ENCODE measurements around the gene G6PC3. TPM values are rescaled to one million over a fixed set of nuclear protein-coding genes. Genes with fewer than 3 reads are reported as not detected.
"Not testable (repeated sequence)": the region's sequence is repeated elsewhere in the genome, so short reads cannot be mapped to it uniquely, and the experiment has no call there.

Gene G6PC3
- total RNA-seq, 1 donor from 2014 or later = 33.3 TPM

DNA sequence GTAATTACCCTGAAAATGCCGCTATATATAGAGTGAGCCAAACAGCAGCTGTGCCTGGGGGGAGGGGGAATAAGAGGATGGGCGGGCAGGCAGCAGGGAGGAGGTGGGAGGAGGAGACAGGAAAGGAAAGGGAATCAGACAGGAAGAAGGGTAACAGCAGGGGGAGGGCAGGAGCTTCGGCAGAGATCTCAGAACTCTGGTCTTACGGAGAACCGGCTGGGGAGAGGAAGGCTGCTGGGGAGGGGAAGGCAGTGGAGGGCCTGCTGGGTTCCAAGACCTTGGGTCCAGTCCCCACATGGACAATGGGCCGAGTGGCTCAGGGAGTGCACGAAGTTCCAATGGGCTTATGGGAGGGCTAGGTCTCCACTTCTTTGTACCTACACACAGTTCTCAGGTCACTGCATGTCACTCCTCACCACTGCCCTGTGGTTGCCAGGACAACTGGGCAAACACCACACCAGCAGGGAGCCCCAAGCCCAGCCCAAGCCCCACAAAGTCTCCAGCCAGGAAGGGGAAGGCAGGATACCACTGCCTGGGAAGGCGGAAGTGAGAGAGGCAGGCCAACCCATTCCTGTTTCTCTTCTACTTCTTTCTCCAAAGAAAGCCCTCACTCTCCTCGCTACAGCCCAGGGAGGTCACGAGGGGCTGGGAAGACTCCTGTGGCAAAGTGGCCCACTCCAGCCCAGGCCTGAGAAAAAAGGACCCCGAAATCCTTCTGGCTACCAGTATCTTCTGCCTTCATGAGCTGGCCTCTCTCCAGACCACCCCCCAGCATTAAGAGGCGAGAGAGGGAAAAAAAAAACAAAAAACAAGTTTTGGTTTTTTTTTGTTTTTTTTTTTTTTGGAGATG, 25.3 kb downstream of the G6PC3 start:
- no peaks in the 10 kb centered on the region for H3K9me3 Mint-ChIP-seq
- peaks cover 2% of the 10 kb centered on the region for H3K36me3 Mint-ChIP-seq (ENCODE audit: low read depth)
- peak overlapping the region; percentile 66 for H3K27ac Mint-ChIP-seq
- H3K27me3 Mint-ChIP-seq = no peaks in the 10 kb centered on the region
- intact Hi-C loops (cut with micrococcal nuclease) = no loop called here
- no peak for DNase-seq
- peak overlapping the region; percentile 40 for H3K4me3 Mint-ChIP-seq
- peaks cover 10% of the 10 kb centered on the region for H3K4me1 Mint-ChIP-seq

DNA sequence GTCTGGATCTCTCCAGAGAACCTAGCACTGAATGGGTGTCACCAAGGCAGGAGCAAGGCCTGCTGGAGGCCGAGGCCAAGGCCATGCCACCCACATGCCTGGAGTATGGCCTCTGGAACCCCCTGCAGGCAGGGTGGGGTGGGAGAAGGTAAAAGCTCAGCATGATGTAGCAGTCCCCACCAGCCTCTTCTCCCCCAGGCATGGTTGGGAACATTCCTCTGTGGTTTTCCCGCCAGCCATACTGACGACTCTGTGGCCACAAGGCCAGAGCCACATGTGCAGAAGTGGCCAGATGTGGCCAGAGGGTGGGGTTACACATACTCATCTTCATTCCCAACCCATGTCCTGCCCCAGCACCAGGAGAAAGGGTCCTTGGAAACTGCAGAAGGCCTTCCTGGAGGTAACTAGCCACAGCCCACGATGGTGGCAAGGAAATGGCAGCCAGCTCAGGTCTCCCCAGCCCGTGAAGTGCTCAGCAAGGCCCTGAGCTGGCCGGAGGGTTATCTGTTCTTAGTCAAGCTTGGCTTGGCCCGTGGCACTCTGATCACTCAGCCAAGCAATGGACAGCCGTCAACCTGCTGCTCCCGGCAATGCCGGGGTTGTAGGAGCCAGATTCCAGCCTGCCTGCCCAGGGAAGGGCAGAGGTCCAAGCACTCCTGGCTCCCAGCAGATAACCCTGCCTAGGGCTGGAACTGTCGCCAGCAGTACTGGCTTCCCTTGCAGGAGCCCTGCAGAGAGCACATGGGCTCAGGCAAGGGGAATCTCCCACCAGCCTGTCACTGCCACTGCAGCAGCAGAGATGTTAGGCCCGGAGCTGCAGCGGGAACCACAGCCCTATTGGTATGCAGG, 26.8 kb downstream of the G6PC3 start:
- H3K27ac Mint-ChIP-seq = no peak overlapping the region
- peaks cover 10% of the 10 kb centered on the region for H3K4me1 Mint-ChIP-seq
- DNase-seq = no peak
- intact Hi-C loops (cut with micrococcal nuclease) = no loop called here
- H3K36me3 Mint-ChIP-seq (ENCODE audit: low read depth) = no peaks in the 10 kb centered on the region
- no peaks in the 10 kb centered on the region for H3K9me3 Mint-ChIP-seq
- no peaks in the 10 kb centered on the region for H3K27me3 Mint-ChIP-seq
- no peak overlapping the region for H3K4me3 Mint-ChIP-seq

DNA sequence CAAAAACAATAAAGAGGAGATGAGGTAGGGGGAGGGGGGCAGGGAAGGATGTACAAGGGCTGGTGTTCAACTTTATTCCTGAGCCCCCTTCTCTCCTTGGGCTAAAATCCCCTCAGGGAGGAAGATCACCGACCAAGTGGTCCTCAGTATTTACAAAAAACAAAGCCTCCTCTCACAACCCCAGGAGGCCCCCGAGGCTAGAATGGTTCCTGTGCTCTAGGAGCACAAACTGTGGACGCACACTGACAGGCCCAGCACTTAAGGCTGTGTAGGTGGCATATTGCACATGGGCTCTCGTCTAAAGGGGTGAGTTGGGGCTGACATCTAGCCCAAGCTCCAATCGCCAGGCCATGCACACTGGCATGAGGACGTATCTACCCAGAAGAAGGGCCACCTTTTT, 31.3 kb downstream of the G6PC3 start:
- not testable (repeated sequence) for H3K27me3 Mint-ChIP-seq

DNA sequence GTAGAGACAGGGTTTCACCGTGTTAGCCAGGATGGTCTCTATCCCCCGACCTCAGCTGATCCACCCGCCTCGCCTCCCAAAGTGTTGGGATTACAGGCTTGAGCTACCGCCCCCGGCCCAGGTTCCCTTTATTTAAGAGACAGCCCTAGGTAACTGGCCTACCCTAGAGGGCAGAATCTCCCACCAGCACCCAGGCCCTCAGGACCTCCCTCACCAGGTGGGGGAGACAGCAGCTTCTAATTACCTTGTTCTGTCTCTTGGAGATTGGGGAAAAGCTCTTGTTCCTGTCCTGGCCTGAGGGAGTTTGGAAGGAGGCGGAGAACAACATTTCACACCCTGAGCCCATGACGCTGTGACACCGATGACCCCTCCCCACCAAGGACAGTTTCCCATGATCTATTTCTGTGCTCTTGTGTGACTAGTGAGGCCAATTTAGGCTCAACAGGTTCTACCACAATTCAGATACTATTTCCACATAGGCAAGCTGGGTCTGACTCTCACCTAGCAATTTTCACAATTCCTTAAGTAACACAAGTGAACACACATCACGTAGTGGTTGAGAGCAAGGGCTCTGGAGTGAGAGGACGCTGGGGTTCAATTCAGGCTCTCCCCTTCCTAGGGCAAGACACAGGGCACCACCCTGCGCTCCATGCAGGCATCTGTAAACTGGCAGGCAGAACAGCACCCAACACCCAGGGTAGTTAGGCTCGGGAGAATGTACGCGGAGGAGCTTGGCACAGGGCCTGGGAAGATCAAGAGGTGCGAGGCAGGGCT, 32.5 kb downstream of the G6PC3 start:
- Mint-ChIP-seq H3K27ac (no peak overlapping the region), H3K27me3 (no peaks in the 10 kb centered on the region), H3K36me3 (ENCODE audit: low read depth) (no peaks in the 10 kb centered on the region), H3K4me1 (peaks cover 2% of the 10 kb centered on the region), H3K9me3 (no peaks in the 10 kb centered on the region), H3K4me3 (no peak overlapping the region)
- no peak for DNase-seq
- intact Hi-C loops (cut with micrococcal nuclease) = no loop called here

More for the DNA sequence above, 31.3 kb downstream of the G6PC3 start:
- H3K4me3 Mint-ChIP-seq; H3K36me3 Mint-ChIP-seq (ENCODE audit: low read depth); DNase-seq; H3K9me3 Mint-ChIP-seq; H3K4me1 Mint-ChIP-seq; H3K27ac Mint-ChIP-seq; intact Hi-C loops (cut with micrococcal nuclease): not testable (repeated sequence)

DNA sequence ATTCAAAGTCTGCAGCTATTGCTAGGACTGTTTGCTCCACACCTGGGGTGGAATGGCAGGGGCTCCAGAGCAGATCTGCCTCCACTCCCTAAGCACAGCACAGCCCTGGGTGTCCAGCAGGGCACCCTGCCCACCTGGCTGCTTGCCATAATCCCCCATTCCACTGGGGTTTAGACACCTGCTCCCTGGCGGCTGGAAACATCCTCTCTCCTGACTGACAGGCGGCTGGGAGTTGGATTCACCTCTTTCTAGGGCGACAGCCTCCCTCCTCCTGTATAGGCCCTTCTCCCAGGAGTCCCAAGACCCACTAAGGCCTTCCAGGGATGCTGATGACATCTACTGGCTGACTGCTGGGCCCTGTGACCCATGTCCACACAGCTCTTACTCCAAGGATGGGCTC, 34.9 kb downstream of the G6PC3 start:
- intact Hi-C loops (cut with micrococcal nuclease) = no loop called here
- DNase-seq = no peak
- Mint-ChIP-seq H3K27me3 (no peaks in the 10 kb centered on the region), H3K36me3 (ENCODE audit: low read depth) (no peaks in the 10 kb centered on the region), H3K27ac (no peak overlapping the region), H3K4me3 (no peak overlapping the region), H3K9me3 (no peaks in the 10 kb centered on the region), H3K4me1 (no peaks in the 10 kb centered on the region)

DNA sequence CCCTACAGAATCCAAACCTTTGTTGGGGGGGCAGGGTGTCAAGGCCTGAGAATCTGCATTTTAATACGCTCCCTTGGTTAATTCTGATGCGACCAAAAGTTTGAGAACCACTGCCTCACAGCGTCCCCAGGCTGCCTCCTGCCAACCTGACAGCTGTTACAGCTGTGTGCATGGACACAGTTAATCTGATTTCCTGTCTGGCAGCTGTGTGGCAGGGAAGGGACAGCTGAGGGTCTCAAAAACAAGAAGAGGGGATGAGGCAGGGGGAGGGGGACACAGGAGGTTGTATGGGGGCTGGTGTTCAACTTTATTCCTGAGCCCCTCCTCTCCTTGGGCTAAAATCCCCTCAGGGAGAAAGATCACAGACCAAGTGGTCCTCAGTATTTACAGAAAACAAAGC, 35.4 kb downstream of the G6PC3 start:
- Mint-ChIP-seq H3K27me3 (no peaks in the 10 kb centered on the region), H3K9me3 (no peaks in the 10 kb centered on the region), H3K27ac (no peak overlapping the region), H3K36me3 (ENCODE audit: low read depth) (no peaks in the 10 kb centered on the region), H3K4me1 (no peaks in the 10 kb centered on the region), H3K4me3 (no peak overlapping the region)
- no peak for DNase-seq
- intact Hi-C loops (cut with micrococcal nuclease) = no loop called here

DNA sequence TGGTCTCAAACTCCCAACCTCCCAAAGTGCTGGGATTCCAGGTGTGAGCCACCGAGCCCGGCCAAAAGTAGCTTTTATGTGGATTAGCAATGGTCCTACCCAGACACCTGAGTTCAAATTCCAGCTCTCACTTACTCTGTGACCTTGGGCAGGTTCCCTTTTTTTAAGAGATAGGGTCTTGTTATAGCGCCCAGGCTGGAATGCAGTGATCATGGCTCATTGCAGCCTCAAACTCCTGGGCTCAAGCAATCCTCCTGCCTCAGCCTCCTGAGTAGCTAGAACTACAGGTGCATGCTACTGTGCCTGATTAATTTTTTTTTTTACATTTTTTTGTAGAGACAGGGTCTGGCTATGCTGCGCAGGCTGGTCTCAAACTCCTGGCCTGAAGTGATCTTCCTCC, 36.3 kb downstream of the G6PC3 start:
- intact Hi-C loops (cut with micrococcal nuclease) = no loop called here

DNA sequence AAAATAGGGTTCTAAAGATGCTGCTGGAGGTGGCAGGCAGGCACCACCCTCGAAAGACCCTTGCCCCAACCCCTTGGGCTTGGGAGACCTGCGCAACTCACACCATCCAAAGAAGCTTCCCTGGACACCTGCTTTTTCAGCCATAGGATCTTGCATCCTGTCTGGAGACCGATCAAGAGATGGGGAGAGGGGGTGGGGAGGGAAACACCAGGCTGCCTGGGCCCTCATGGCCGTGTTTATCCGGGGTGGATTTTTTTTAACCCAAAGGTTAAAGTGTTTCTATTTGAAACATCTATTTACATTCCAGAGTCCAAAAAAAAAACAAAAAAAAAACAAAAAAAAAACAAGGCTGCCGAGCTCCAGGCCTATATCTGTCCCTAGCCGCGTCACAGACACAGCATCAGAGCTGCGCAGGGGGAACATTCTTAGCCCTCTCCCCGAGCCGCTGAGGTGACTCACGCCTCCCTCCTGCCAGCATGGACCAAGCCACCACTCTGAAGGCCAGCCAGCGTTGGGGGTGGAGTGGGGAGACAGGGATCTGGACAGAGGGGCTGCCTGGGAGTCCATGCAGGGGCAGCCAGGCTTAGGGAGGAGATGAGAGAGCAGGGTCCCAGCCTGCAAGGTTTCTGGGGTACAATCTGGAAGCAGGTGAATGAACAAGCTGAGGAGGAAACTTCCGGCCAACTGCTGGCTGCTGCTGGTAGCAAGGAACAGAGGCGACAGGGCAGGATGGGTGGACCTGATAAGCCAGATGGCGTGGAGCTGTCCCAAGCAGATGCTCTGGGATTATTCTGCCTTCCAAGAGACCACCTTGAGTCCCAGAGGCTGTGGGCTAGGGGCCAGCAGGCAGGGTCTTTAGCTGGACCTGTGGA, 38.1 kb downstream of the G6PC3 start:
- Mint-ChIP-seq H3K36me3 (ENCODE audit: low read depth) (no peaks in the 10 kb centered on the region), H3K27ac (no peak overlapping the region), H3K9me3 (no peaks in the 10 kb centered on the region), H3K4me1 (peaks cover 5% of the 10 kb centered on the region), H3K27me3 (no peaks in the 10 kb centered on the region), H3K4me3 (no peak overlapping the region)
- intact Hi-C loops (cut with micrococcal nuclease) = no loop called here
- DNase-seq = no peak

More for the DNA sequence above, 36.3 kb downstream of the G6PC3 start:
- Mint-ChIP-seq H3K9me3 (no peaks in the 10 kb centered on the region), H3K4me1 (peaks cover 2% of the 10 kb centered on the region), H3K27ac (no peak overlapping the region), H3K36me3 (ENCODE audit: low read depth) (no peaks in the 10 kb centered on the region), H3K27me3 (no peaks in the 10 kb centered on the region), H3K4me3 (no peak overlapping the region)
- no peak for DNase-seq

DNA sequence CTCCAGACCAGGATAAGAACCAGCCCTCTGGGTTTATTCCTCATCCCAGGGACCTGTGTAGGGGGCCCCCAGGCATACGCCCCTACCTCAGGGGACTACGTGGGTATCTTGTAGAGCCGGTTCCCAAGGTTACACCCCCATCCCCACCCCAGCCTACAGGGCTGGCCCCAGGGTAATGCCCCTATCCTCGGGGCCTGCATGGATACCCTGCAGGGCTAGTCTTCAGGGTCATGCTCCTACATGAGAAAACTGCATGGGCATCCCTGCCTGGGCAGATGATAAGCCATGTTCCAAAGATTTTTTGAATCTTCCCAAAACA, 38.7 kb downstream of the G6PC3 start:
- no peak overlapping the region for H3K27ac Mint-ChIP-seq
- peaks cover 5% of the 10 kb centered on the region for H3K4me1 Mint-ChIP-seq
- no peaks in the 10 kb centered on the region for H3K9me3 Mint-ChIP-seq
- H3K4me3 Mint-ChIP-seq = no peak overlapping the region
- no peaks in the 10 kb centered on the region for H3K36me3 Mint-ChIP-seq (ENCODE audit: low read depth)
- DNase-seq = no peak
- intact Hi-C loops (cut with micrococcal nuclease) = no loop called here
- no peaks in the 10 kb centered on the region for H3K27me3 Mint-ChIP-seq

DNA sequence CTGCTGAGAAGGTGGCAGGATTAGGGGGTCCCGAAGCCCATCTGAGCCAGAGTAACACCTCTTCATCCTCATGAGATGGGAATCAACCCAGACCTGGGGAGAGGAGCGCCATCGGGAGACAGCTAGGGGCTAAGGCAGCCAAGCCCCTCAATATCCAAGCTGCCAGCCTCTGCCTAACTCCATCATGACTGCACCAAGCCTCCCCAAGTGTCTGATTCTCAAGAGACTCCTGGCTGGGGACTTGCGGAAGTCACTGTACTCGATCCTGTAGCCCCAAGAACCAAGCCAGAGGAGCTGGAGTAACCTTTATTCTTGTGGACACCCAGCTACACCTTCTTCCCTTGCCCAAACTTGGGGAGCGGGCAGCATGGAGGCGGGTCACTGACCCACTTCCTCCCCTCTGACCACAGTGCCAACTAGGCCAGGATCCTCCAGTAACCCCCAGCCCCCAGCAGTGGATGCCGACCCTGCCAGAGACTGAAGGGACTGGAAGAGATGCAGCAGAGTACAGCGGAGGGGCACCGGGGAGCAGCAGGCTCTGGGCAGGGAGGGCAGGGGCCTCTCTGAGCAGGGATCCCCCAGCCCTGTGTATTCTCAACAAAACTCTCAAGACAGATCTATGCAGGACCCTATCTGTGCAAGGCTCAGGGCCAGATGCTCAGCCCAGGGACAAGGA, 39.6 kb downstream of the G6PC3 start:
- H3K36me3 Mint-ChIP-seq (ENCODE audit: low read depth) = no peaks in the 10 kb centered on the region
- H3K4me1 Mint-ChIP-seq = peaks cover 5% of the 10 kb centered on the region
- H3K4me3 Mint-ChIP-seq = no peak overlapping the region
- no peaks in the 10 kb centered on the region for H3K27me3 Mint-ChIP-seq
- DNase-seq = no peak
- no peak overlapping the region for H3K27ac Mint-ChIP-seq
- intact Hi-C loops (cut with micrococcal nuclease) = no loop called here
- H3K9me3 Mint-ChIP-seq = no peaks in the 10 kb centered on the region

DNA sequence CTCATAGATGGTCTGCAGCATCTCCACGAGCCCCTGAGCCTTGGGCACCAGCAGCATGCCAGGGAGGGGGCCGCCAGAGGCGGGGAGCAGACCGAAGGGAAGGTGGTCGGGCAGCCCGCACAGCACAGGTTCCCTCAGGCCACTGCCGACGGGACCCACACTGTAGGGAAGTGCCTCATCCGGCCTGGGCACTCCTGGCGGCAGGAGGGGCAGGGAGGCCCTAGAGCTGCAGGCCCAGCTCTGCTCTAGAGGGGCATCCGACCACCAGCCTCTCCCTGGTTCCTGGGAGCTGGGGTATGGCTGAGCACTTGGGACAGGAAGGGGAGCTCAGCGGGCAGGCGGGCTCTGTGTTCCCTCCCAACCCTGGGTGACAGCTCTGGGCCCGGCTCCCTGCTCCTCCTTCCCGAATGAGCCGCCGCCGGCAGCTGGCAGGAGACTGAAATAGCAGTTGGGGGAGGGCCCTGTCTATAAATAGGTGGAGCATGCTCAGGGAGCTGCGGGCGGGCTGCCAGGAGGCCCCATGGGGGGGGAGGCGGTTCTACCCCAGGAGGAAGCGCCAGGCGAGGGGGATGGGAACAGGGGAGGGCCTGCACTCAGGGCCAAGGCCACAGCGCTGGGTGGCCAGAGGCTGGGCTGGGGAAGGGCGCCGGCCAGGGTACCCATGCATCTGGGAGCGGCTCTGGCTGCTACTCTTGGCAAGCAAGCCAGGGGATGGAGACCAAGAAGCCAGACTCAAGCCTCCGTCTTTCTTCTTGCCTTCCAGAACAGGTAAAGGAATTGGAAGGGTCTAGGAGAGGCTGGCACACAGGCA, 40.5 kb downstream of the G6PC3 start:
- H3K4me1 Mint-ChIP-seq = peaks cover 5% of the 10 kb centered on the region
- intact Hi-C loops (cut with micrococcal nuclease) = no loop called here
- DNase-seq = peak; percentile 83
- H3K4me3 Mint-ChIP-seq = peak overlapping the region; percentile 40
- no peaks in the 10 kb centered on the region for H3K9me3 Mint-ChIP-seq
- no peaks in the 10 kb centered on the region for H3K27me3 Mint-ChIP-seq
- no peak overlapping the region for H3K27ac Mint-ChIP-seq
- peaks cover 2% of the 10 kb centered on the region for H3K36me3 Mint-ChIP-seq (ENCODE audit: low read depth)

DNA sequence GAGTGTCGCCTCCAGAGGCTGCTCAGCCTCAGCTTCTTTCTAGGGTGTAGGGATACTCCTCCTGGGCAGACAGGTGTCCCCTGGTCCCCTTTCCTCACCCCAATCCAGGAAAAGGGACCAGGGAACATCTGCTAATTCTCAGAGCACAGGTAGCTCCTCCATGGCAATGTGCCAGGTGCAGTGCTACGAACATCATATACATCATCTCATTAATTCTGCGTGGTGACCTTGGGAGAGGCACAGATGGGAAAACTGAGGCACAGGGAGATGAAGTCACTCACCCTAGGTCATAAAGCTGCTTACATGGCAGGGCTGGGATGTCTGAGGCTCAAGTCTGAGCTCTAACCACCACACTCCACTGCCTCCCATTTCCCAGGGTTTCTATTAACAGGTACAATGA, 41.2 kb downstream of the G6PC3 start:
- peaks cover 5% of the 10 kb centered on the region for H3K4me1 Mint-ChIP-seq
- H3K27ac Mint-ChIP-seq = no peak overlapping the region
- peak overlapping the region; percentile 21 for H3K4me3 Mint-ChIP-seq
- no peak for DNase-seq
- H3K9me3 Mint-ChIP-seq = no peaks in the 10 kb centered on the region
- no peaks in the 10 kb centered on the region for H3K27me3 Mint-ChIP-seq
- intact Hi-C loops (cut with micrococcal nuclease) = no loop called here
- H3K36me3 Mint-ChIP-seq (ENCODE audit: low read depth) = peaks cover 2% of the 10 kb centered on the region
